Heart right ventricle (tissue), 16 donors: ENCODE results near the gene ABO. TPM values are rescaled to one million over a fixed set of nuclear protein-coding genes. Genes with fewer than 3 reads are reported as not detected.
"Not testable (repeated sequence)": the region's sequence is repeated elsewhere in the genome, so short reads cannot be mapped to it uniquely, and the experiment has no call there.

Source experiments
- ATAC-seq, 8 donors: fragments of 200-7000 bp; cut with Tn5 transposase; one replicate each; pipeline ENCODE4 v1.9.1; 2020; ENCODE audit warnings: mild to moderate bottlenecking in 8 of 8, moderate library complexity in 8 of 8, moderate number of reproducible peaks in 1 of 8
- DNase-seq, 2 donors: peaks; one replicate each; pipeline ENCODE4 v3.0.0-alpha.2; 2020
- H3K27ac ChIP-seq, 10 donors: fragments of 200-600 bp; sonication (generic) in 2 of 10; one replicate each; pipeline versions ENCODE4 v1.5.0 to v1.8.0; 2020 to 2022; ENCODE audit warnings: mild to moderate bottlenecking in 3 of 10
- H3K27me3 ChIP-seq, 7 donors: fragments of 200-600 bp; one replicate each; pipeline ENCODE4 v1.8.0; 2021 to 2022; ENCODE audit warnings: mild to moderate bottlenecking in 2 of 7
- H3K36me3 ChIP-seq, 9 donors: fragments of 200-600 bp; sonication (generic) in 1 of 9; one replicate each; pipeline versions ENCODE4 v1.5.0 to v1.8.0; 2020 to 2022; ENCODE audit warnings: mild to moderate bottlenecking in 2 of 9
- H3K4me1 ChIP-seq, 9 donors: fragments of 200-600 bp; sonication (generic) in 1 of 9; one replicate each; pipeline versions ENCODE4 v1.5.0 to v1.8.0; 2020 to 2022; ENCODE audit warnings: mild to moderate bottlenecking in 4 of 9
- H3K4me3 ChIP-seq, 10 donors: fragments of 200-600 bp; sonication (generic) in 2 of 10; one replicate each; pipeline versions ENCODE4 v1.5.0 to v1.8.0; 2020 to 2022; ENCODE audit warnings: mild to moderate bottlenecking in 7 of 10, moderate library complexity in 2 of 10
- H3K9me3 ChIP-seq, 11 donors: fragments of 200-600 bp in 10 of 11; sonication (generic) in 2 of 11; one replicate each; pipeline versions ENCODE4 v1.5.0 to v1.8.0; 2013 to 2022; ENCODE audit warnings: mild to moderate bottlenecking in 2 of 11, control low read depth in 1 of 11, moderate library complexity in 1 of 11
- CTCF ChIP-seq, 9 donors: fragments of 200-600 bp; sonication (generic) in 2 of 9; IDR thresholded peaks; one replicate each; pipeline versions ENCODE4 v1.5.0 to v1.8.0; 2021 to 2022; ENCODE audit warnings: antibody characterized with exemption in 9 of 9, mild to moderate bottlenecking in 5 of 9, moderate library complexity in 1 of 9
- WGBS, 2 donors: extraction: QIAGEN DNeasy Blood & Tissue Kit; methylation state at CpG; one replicate each; pipeline ENCODE4 v1.1.7; 2013; ENCODE audit warnings: inconsistent platforms in 1 of 2; 5-methylcytosine and 5-hydroxymethylcytosine counted together
- intact Hi-C, 10 donors: fragments of 100-400 bp; cut with DNase I; formaldehyde crosslinking; loops; one replicate each; pipeline versions ENCODE4 v1.11.1 to v1.14.2; 2022
- polyA plus RNA-seq, 2 donors: library from polyadenylated mRNA; stranded (reverse); fragments of 200-250 nt; gene quantifications; one replicate each; pipeline ENCODE4 v1.2.3, GENCODE V29; 2013
- total RNA-seq, 10 donors: library from RNA; stranded (reverse); fragmentation: NEBNext Ultra II Directional in 3 of 10; extraction: Animal tissue kit (Norgen Biotek cat#: 25700) in 3 of 10; gene quantifications; one replicate each; pipeline versions ENCODE4 v1.2.1 to v1.2.4, GENCODE V29; 2021 to 2023
- donor health status: Arrhythmogenic right ventricular cardiomyopathy.
- donor health status: ischemic (EF 13 %, LVEDD 7.1; RV severe dilation, severe dysfunction).
- donor health status: healthy with polysubstance abuse.
- donor health status: DM: no; HTN: yes; CAD: no.
- donor health status: DM: no; HTN: no; CAD: no.
- donor health status: ischemic (EF 25% LVEDD 6.9; RV normal size, moderate dysfunction).
- donor health status: ischemic (EF 25% LVEDD 5.7; RV mildly dilated, moderate dysfunction).
- donor health status: healthy.
- donor health status: DM: yes; HTN: yes; CAD: no.
- donor health status: Ischemic cardiomyopathy.
- donor health status: ischemic (EF 35%, LVEDD 5.7; RV mildly dilated, moderate dysfunction).
- donor health status: nonischemic (EF 11% LVEDD 7.7; RV severe dilation, severe dysfunction).
- donor health status: DM: yes; HTN: yes; CAD: no.
- donor health status: PGD.
- donor health status: ischemic (EF 29% LVEDD 5.4; RV normal size, mild dysfunction).
- donor health status: nonischemic (EF 23%, LVEDD 6.1; RV moderate dilation, normal function).

The ABO gene
- total and polyA plus RNA-seq, 12 donors, result 0.25 to 2.9 (median 1.6) TPM

DNA sequence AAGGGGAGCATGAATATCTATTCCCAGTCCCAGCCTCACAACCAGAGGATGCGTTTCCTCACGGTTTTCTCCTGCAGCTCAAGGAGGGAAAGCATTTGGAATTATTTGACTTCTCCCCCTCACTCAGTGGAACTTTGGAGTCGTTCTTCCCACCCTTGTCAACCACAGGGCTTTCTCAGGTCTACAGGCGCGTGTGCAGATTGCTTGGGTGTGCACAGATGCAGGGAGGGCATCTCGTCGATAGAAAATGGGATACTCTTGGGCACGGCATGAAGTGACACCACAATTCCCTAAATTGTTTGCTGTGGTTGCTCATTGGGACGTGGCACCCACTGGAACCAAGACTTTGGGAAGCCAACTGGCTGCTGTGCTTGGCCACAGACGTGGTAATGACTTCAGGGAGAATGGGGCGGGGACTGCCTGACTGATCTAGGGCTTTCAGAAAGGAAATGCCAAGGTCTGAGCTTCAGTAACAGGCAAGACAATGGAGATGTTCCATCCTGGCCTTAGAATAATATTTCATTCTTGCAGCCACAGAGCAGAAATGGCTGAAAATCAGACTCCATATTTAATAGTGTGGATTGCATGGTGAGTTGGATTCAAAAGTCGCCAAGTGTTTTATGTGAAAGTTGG is 53.7 kb downstream of the ABO start:
- no peak for DNase-seq
- no peak for TF ChIP-seq CTCF (IDR thresholded peaks at IDR 0.05)
- Histone ChIP-seq H3K36me3 (no peaks in the 10 kb centered on the region), H3K4me1 (peaks cover 0 to 17% (median 3%) of the 10 kb centered on the region in 9 donors), H3K9me3 (no peaks in the 10 kb centered on the region), H3K4me3 (no peak overlapping the region), H3K27me3 (peaks cover 0 to 12% (median 0%) of the 10 kb centered on the region in 7 donors), H3K27ac (no peak overlapping the region)
- WGBS, 2 donors, result 76 to 81% methylated on average over 12 of the region's 12 CpGs
- ATAC-seq, result no peak
- intact Hi-C loops, result no loop called here

DNA sequence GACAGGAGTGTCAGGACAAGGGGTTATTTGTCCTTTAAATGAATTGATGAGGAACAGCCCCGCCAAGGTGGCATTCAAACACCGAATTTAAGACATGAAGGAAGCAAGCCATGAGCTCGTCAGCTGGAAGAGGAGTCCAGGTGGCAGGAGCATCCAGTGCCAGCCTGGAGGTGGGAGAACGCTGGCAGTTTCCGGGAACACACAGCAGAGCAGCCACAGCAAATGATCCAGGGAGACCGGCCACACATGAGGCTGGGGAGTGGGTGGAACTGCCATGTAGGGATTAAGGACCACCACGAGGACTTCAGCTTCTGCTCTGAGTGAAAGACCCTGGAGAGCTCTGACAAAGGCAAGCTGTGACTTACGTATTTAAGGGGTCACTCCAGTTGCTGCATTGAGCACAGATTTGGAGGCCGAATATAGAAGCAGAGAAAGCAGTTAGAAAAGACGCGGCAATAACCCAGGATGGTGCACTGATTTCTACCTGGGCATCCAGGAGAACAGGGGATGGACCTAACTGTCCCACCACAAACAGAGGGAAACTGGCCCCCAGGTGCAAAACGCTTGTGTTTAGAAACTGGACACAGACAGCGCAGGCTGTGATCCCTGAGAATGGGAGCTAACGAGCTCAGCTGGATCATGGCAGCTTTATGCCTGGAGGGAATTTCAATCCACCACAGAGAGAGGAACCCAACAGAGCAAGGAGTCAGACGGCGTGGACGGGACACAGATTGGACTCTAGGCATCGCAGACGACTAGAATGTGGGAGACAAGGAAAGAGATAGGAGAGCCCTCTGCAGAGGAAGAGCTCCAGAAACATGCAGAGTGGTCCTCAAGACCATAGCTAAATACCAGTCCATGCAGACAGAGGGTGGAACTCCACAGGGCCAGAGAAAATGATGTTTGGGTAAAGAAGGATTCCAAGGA is 56.7 kb downstream of the ABO start:
- DNase-seq, ATAC-seq, H3K4me3 ChIP-seq, intact Hi-C loops, H3K36me3 ChIP-seq, H3K4me1 ChIP-seq, H3K27me3 ChIP-seq, H3K27ac ChIP-seq: not testable (repeated sequence)
- 75 to 76% methylated on average over 19 of the region's 19 CpGs for WGBS, 2 donors
- H3K9me3 ChIP-seq, result peaks cover 0 to 13% (median 0%) of the 10 kb centered on the region in 11 donors

DNA sequence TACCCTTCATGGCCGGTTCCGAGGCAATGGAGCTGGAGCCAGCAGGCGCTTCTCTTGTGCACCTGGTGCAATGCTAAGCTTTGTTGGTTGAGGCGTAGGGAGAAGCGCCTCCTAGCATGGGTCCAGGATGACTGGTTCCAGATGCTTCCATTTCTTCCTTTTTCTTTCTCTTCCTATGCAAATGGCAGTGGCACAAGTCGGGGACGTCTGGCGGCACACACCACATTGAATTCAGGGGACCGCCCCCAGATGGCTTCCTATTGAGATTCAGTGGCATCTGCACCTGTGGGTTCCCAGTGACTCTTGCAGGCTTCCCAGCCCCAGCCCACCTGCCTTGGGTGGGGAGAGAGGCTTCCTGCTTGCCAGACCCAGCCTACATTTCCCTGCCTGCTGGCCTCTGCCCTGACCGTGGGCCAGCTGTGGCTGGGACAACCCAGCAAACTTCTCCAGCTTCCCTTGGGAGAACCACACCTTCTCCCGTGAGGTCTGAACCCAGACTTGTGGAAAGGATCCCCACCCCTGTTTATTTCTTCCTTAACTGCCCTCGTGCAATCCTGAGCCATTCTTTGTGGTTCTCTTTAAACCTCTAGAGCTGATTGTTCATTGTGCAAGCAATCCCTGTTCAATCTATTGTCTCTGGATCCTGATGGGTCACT is 57.5 kb downstream of the ABO start:
- ATAC-seq, intact Hi-C loops: not testable (repeated sequence)
- 68 to 73% methylated on average over 12 of the region's 12 CpGs for WGBS, 2 donors

GRCh38 chr9:133214276-133214675 is 60.7 kb downstream of the ABO start:
- H3K36me3 ChIP-seq, ATAC-seq, intact Hi-C loops, H3K4me1 ChIP-seq, H3K4me3 ChIP-seq, H3K27ac ChIP-seq, DNase-seq, H3K27me3 ChIP-seq: not testable (repeated sequence)
- 20 to 22% methylated on average over 4 of the region's 4 CpGs for WGBS, 2 donors
- H3K9me3 ChIP-seq, result peaks cover 0 to 22% (median 0%) of the 10 kb centered on the region in 11 donors

More for the DNA sequence above, 57.5 kb downstream of the ABO start:
- H3K36me3 ChIP-seq, H3K27me3 ChIP-seq, H3K27ac ChIP-seq, DNase-seq, H3K4me3 ChIP-seq, H3K4me1 ChIP-seq: not testable (repeated sequence)
- H3K9me3 ChIP-seq, result peaks cover 0 to 13% (median 0%) of the 10 kb centered on the region in 11 donors

DNA sequence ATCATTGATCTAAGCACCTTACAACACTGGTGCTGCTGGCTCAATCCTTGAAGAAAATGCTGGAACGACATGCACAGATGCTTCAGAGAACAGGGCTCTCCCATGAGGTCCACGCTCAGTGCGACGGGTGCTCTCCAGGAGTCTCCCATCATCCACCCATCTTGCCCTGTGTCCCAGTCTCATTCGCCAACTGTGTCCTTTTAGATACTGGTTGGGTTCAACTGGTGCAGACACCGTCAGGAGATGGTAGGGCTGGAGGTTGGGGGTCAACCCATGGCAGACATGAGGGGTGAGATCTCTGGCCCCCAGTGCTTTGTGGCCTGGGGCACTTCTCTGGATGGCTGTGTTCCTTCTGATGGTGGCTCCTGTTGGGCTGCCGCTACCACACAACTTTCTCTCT is 64.4 kb downstream of the ABO start:
- no peak overlapping the region for H3K27ac ChIP-seq
- H3K9me3 ChIP-seq, result peaks cover 0 to 22% (median 0%) of the 10 kb centered on the region in 11 donors
- no peaks in the 10 kb centered on the region for H3K36me3 ChIP-seq
- no peak overlapping the region for H3K4me3 ChIP-seq
- DNase-seq, result no peak
- H3K4me1 ChIP-seq, result no peaks in the 10 kb centered on the region
- 89 to 93% methylated on average over 7 of the region's 7 CpGs for WGBS, 2 donors
- intact Hi-C loops, result no loop called here
- no peak for TF ChIP-seq CTCF (IDR thresholded peaks at IDR 0.05)
- no peak for ATAC-seq
- H3K27me3 ChIP-seq, result peaks cover 0 to 17% (median 0%) of the 10 kb centered on the region in 7 donors
